Effector memory CD8-positive, alpha-beta T cell (primary cell): ENCODE results near the gene CCDC185.
"Not testable (repeated sequence)": the region's sequence is repeated elsewhere in the genome, so short reads cannot be mapped to it uniquely, and the experiment has no call there.

Experiments used
- ATAC-seq: fragments of 150-1000 bp; cut with Tn5 transposase; replicated peaks from 2 replicates; pipeline ENCODE4 v1.10.0; 2021; ENCODE audit warnings: mild to moderate bottlenecking, moderate library complexity
- DNase-seq, 3 experiments: peaks; one replicate each; pipeline ENCODE4 v3.0.0; 2021
- H3K27ac Mint-ChIP-seq, 2 donors: one replicate each; pipeline ENCODE4 v1.8.0; 2022; ENCODE audit warnings: mild to moderate bottlenecking in 2 of 2, mixed read lengths in 2 of 2, moderate library complexity in 2 of 2
- H3K27me3 Mint-ChIP-seq, 2 donors: one replicate each; pipeline ENCODE4 v1.8.0; 2022; ENCODE audit warnings: mixed read lengths in 2 of 2
- H3K36me3 Mint-ChIP-seq: one replicate; pipeline ENCODE4 v1.8.0; 2022; ENCODE audit warnings: mild to moderate bottlenecking, moderate library complexity, mixed read lengths; ENCODE audit not compliant: insufficient read depth
- H3K4me1 Mint-ChIP-seq, 2 donors: one replicate each; pipeline ENCODE4 v1.8.0; 2022; ENCODE audit warnings: low read depth in 2 of 2, mixed read lengths in 2 of 2
- H3K4me3 Mint-ChIP-seq, 2 donors: one replicate each; pipeline ENCODE4 v1.8.0; 2022; ENCODE audit warnings: mild to moderate bottlenecking in 2 of 2, mixed read lengths in 2 of 2, moderate library complexity in 2 of 2
- H3K9me3 Mint-ChIP-seq, 2 donors: one replicate each; pipeline ENCODE4 v1.8.0; 2022; ENCODE audit warnings: mixed read lengths in 2 of 2

CCDC185 gene

DNA sequence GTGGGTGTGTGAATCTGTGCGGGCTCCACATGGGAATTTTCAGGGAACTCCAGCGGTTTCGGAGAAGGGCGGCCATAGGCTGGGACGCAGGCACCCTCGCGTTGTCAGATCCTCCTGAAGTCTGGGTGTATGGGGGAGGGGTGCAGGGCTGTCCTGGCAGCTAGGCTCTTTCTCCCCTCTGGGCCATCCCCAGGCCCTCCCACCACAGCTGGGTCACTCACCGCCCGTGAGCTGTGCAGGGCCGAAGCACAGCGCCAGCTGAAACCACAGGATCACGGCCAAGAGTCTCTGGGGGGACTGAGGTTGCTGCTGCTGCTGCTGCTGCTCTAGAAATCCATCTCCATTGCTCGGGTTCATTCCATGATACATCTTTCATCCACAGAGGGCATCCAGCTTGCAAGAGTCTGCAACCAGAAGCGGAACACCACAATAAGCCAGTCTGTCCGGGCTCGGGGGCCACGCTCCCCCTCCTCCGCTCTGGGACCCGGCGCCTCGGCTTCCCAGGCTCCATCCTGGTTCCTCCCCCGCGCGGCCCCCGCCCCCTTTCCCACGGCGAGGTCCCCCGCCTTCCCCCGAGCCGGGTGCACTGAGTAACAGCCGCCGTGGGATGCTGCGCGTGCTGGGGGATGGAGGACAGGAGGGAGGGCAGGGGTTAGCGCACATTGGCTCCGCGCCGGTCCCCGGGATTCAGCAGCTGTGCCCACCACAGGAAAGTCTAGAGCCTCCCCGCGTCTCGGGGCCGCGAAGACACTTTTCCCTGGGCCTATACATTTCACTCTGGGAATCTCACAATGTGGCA lies 30.0 kb upstream of the CCDC185 start:
- Mint-ChIP-seq H3K4me3 (peak overlapping the region; percentile 84 to 90), H3K27ac (no peak overlapping the region), H3K27me3 (peaks cover 36 to 47% of the 10 kb centered on the region in 2 donors), H3K4me1 (peaks cover 3 to 5% of the 10 kb centered on the region in 2 donors), H3K9me3 (no peaks in the 10 kb centered on the region), H3K36me3 (no peaks in the 10 kb centered on the region)
- ATAC-seq: peak; percentile 36
- DNase-seq: peak in 1 of 3 experiments; percentile 10

DNA sequence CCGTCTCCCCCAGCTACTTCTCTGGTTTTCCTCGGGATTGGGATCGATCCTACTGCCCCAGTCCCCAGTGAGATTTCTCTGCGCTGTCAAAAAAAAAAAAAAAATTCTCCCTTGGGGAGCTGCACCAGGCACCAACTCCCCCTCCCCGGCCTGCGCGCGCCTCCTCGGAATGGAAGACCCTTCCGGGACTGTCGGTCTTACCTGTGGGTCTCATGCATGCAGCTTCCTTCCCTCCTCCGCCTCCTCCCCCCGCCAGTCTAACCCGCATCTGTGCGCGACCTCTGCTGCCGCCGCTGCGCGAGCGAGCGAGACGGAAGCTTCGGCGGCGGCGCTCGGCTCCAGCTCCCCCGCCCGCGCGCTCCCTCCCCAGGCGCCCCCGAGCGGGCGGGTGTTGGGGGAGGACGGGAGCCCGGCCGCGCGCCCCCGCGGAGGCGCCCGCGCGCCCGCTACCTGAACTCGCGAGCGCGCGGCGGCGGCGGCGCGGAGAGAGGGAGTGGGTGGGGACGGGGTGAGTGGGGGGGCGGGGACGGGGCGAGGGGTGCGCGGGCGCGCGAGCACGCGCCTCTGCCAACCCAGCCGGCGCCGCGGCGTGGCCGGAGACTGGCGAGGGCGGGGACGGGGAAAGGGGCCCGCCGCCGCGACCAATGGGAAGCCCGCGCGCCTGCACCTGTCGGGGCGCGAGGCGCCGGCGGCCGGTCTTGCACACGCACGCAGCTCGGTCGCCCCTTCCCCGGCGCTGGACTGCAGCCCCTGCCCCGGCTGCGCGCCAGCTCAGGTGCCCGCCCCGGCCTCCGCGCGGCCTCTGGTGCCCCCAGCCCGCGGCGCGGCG lies 29.1 kb upstream of the CCDC185 start, which contains the start of gene SUSD4:
TSS of gene SUSD4 (minus strand) at position 321 of the 829 bp plus-strand sequence. CDS start 751 bp downstream, outside the sequence.
- ATAC-seq: peak; percentile 86
- no peak within 1 kb of the TSS for H3K27ac Mint-ChIP-seq

GRCh38 chr1:223364685-223365382 lies 28.4 kb upstream of the CCDC185 start:
- Mint-ChIP-seq H3K27ac (no peak overlapping the region), H3K27me3 (peaks cover 35 to 42% of the 10 kb centered on the region in 2 donors), H3K4me1 (peaks cover 3 to 5% of the 10 kb centered on the region in 2 donors), H3K36me3 (no peaks in the 10 kb centered on the region), H3K9me3 (no peaks in the 10 kb centered on the region), H3K4me3 (peak overlapping the region; percentile 70)
- DNase-seq: peak in 1 of 3 experiments; percentile 2
- no peak for ATAC-seq

More for the DNA sequence above, 29.1 kb upstream of the CCDC185 start, which contains the start of gene SUSD4:
- DNase-seq: peak; percentile 31 to 60 (median 50)
- Mint-ChIP-seq H3K36me3 (no peaks in the 10 kb centered on the region), H3K9me3 (no peaks in the 10 kb centered on the region), H3K4me1 (peaks cover 3 to 5% of the 10 kb centered on the region in 2 donors), H3K4me3 (peak within 1 kb of the TSS; percentile 84 to 90), H3K27me3 (peaks cover 33 to 47% of the 10 kb centered on the region in 2 donors)

GRCh38 chr1:223374064-223374610 lies 19.1 kb upstream of the CCDC185 start:
- DNase-seq (no peak), ATAC-seq (no peak)
- H3K9me3 Mint-ChIP-seq: peaks cover 0 to 4% of the 10 kb centered on the region in 2 donors
- no peaks in the 10 kb centered on the region for H3K4me1 Mint-ChIP-seq
- H3K27ac Mint-ChIP-seq: no peak overlapping the region
- H3K27me3 Mint-ChIP-seq: peaks cover 39 to 40% of the 10 kb centered on the region in 2 donors
- no peaks in the 10 kb centered on the region for H3K36me3 Mint-ChIP-seq
- H3K4me3 Mint-ChIP-seq: no peak overlapping the region

- Mint-ChIP-seq H3K36me3 (no peaks in the 10 kb centered on the region), H3K27me3 (peaks cover 38 to 51% of the 10 kb centered on the region in 2 donors), H3K4me1 (no peaks in the 10 kb centered on the region), H3K4me3 (no peak overlapping the region), H3K9me3 (peaks cover 0 to 4% of the 10 kb centered on the region in 2 donors), H3K27ac (no peak overlapping the region)
- DNase-seq: no peak
- no peak for ATAC-seq
These were observed 14.5 kb upstream of the CCDC185 start for GRCh38 chr1:223378754-223379153.

GRCh38 chr1:223386013-223386412 lies 7.2 kb upstream of the CCDC185 start:
- DNase-seq (no peak), ATAC-seq (no peak)
- H3K36me3 Mint-ChIP-seq: no peaks in the 10 kb centered on the region
- H3K4me3 Mint-ChIP-seq: no peak overlapping the region
- no peaks in the 10 kb centered on the region for H3K9me3 Mint-ChIP-seq
- H3K27me3 Mint-ChIP-seq: peaks cover 28 to 45% of the 10 kb centered on the region in 2 donors
- no peak overlapping the region for H3K27ac Mint-ChIP-seq
- no peaks in the 10 kb centered on the region for H3K4me1 Mint-ChIP-seq

DNA sequence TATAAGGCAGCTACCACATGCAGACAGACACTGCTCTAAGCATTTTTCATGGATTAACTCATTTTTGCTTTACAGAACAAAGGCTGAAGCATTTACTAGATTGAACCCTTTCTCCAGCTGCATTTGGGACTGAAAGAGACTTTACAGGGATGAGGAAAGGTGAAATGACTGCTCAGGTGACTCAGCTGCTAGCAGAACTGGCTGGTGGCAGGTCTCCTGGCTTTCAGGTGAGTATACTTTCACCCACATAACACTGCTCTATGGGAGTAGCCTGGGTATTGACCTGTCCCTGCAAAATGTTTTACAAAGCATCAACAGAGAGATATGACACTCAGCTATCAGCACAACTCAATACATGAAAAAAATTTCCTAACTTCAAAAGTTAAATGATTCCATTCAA lies 2.6 kb upstream of the CCDC185 start:
- Mint-ChIP-seq H3K4me1 (no peaks in the 10 kb centered on the region), H3K9me3 (no peaks in the 10 kb centered on the region), H3K36me3 (no peaks in the 10 kb centered on the region), H3K27ac (no peak overlapping the region), H3K27me3 (peaks cover 45 to 63% of the 10 kb centered on the region in 2 donors), H3K4me3 (no peak overlapping the region)
- DNase-seq (no peak), ATAC-seq (no peak)

GRCh38 chr1:223394242-223394641 lies 1.0 kb downstream of the CCDC185 start:
- Mint-ChIP-seq H3K27ac (no peak overlapping the region), H3K9me3 (no peaks in the 10 kb centered on the region), H3K4me1 (no peaks in the 10 kb centered on the region), H3K27me3 (peaks cover 34 to 49% of the 10 kb centered on the region in 2 donors), H3K36me3 (no peaks in the 10 kb centered on the region), H3K4me3 (no peak overlapping the region)
- DNase-seq (no peak), ATAC-seq (no peak)

DNA sequence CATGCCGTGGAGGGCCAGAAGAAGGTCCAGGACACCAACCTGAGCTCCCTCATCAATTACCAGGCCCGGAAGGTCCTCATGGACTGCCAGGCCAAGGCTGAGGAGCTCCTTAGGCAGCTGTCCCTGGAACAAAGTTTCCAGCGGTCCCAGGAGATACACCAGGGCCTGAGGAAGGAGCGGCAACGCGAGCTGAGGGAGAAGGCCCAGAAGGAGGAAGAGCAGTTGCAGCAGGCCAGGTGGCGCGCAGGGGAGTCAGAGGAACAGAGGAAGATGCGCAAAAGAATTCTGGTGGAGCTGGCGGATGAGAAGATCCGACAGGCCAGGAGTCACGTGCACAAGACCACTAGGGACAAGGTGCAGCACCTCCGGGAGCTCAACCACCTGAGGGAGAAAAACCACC lies 1.5 kb downstream of the CCDC185 start:
- H3K27ac Mint-ChIP-seq: no peak overlapping the region
- peaks cover 30 to 44% of the 10 kb centered on the region in 2 donors for H3K27me3 Mint-ChIP-seq
- H3K4me3 Mint-ChIP-seq: no peak overlapping the region
- no peaks in the 10 kb centered on the region for H3K36me3 Mint-ChIP-seq
- no peaks in the 10 kb centered on the region for H3K9me3 Mint-ChIP-seq
- H3K4me1 Mint-ChIP-seq: no peaks in the 10 kb centered on the region
- DNase-seq: no peak
- ATAC-seq: no peak

DNA sequence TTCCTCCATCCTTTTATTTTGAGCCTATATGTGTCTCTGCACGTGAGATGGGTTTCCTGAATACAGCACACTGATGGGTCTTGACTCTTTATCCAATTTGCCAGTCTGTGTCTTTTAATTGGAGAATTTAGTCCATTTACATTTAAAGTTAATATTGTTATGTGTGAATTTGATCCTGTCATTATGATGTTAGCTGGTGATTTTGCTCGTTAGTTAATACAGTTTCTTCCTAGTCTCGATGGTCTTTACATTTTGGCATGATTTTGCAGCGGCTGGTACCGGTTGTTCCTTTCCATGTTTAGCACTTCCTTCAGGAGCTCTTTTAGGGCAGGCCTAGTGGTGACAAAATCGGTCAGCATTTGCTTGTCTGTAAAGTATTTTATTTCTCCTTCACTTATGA lies 6.2 kb downstream of the CCDC185 start:
- not testable (repeated sequence) for ATAC-seq, H3K9me3 Mint-ChIP-seq, DNase-seq, H3K36me3 Mint-ChIP-seq, H3K27ac Mint-ChIP-seq, H3K4me1 Mint-ChIP-seq, H3K4me3 Mint-ChIP-seq
- peaks cover 22 to 25% of the 10 kb centered on the region in 2 donors for H3K27me3 Mint-ChIP-seq

DNA sequence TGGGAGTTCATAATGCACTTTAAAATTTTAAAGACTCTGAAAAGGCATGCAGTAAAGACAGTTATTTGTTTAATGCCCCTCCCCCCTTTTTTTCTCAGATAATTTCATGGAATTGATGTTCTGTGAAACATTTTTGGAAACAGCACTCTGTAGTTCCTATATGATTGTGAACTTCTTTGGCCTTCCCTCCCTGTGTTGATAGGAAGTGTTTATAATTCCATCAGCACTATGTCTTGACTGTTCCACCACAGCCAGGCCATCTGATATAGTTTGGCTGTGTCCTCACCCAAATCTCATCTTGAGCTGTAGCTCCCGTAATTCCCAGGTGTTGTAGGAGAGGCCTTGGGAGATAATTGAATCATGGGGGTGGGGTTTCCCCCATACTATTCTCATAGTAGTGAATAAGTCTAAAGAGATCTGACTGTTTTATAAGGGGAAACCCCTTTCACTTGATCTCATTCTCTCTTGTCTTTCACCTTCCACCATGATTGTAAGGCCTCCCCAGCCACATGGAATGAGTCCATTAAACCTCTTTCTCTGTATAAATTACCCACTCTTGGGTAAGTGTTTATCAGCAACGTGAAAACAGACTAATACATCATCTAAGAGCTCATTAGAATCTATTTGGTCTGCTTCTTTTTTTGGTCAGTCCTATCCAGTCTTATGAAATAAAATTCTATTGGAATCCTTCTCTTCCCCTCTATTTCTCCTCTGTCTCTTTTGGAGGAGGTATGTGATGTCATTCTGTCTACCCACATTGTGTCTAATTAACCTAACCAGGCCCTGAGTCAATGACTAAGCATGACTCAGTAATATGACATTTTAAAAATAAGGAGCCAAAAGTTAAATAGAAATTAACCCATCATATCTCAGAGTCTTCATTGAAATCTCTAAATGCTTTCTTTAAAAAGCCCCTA lies 8.9 kb downstream of the CCDC185 start:
- Mint-ChIP-seq H3K4me1 (no peaks in the 10 kb centered on the region), H3K27ac (no peak overlapping the region), H3K9me3 (peaks cover 0 to 9% of the 10 kb centered on the region in 2 donors), H3K27me3 (peaks cover 32 to 34% of the 10 kb centered on the region in 2 donors), H3K4me3 (no peak overlapping the region), H3K36me3 (no peaks in the 10 kb centered on the region)
- ATAC-seq: no peak
- DNase-seq: no peak

- H3K36me3 Mint-ChIP-seq: no peaks in the 10 kb centered on the region
- no peak overlapping the region for H3K27ac Mint-ChIP-seq
- H3K4me3 Mint-ChIP-seq: no peak overlapping the region
- no peaks in the 10 kb centered on the region for H3K4me1 Mint-ChIP-seq
- H3K9me3 Mint-ChIP-seq: peaks cover 0 to 9% of the 10 kb centered on the region in 2 donors
- no peak for ATAC-seq
- peaks cover 32 to 40% of the 10 kb centered on the region in 2 donors for H3K27me3 Mint-ChIP-seq
- DNase-seq: no peak
These were observed 9.6 kb downstream of the CCDC185 start for GRCh38 chr1:223402790-223403142.
